Gastroesophageal sphincter (tissue), 3 donors: ENCODE measurements around the gene CENPT.

Experiments
- CTCF ChIP-seq, 4 experiments: fragments of 200-600 bp in 2 of 4; fragments of 450-650 bp in 2 of 4; sonication (generic) in 1 of 4; IDR thresholded peaks; one replicate each; pipeline ENCODE4 v1.5.1; 2017 to 2019; ENCODE audit warnings: antibody characterized with exemption in 4 of 4, mild to moderate bottlenecking in 2 of 4, moderate library complexity in 2 of 4
- EP300 ChIP-seq: sonication (generic); formaldehyde crosslinking; IDR thresholded peaks from one replicate; pipeline ENCODE4 v1.6.1; 2017; ENCODE audit warnings: antibody characterized with exemption, mild to moderate bottlenecking
- POLR2AphosphoS5 ChIP-seq: sonication (generic); formaldehyde crosslinking; IDR thresholded peaks from one replicate; pipeline ENCODE4 v1.6.1; 2017; ENCODE audit warnings: antibody characterized with exemption

DNA sequence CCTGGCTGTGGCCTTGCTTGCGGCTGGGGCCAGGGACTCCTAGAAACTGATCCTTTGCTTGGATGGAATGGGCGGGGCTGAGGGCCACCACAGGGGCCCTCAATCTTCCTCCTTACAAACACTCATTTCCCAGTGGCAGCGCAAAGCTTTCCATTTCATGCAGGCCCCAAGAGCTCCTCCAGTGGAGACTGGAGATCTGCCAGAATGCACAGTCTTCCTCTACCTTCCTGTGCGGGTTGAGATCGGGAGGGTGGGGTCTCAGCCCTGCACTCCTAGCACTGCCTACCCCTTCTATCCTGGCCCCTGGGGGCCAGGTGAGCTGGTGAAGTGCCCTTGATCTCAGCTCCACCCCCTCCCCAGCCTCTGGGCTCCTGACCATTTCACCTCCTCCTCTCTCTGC is 38.9 kb upstream of the CENPT start:
- no peak for TF ChIP-seq CTCF (IDR thresholded peaks at IDR 0.05)
- TF ChIP-seq POLR2AphosphoS5 = no peak
- no peak for TF ChIP-seq EP300
